ENCODE results near the gene ZNF516.

Gene ZNF516

GRCh38 chr18:76446321-76447257, 48.5 kb downstream of the ZNF516 start:
- FAIRE-seq = no peak
- TF ChIP-seq POLR2A (IDR thresholded peaks at IDR 0.05; ENCODE audit: low read depth, low read length) = no peak
- no peak for DNase-seq (ENCODE audit: insufficient read length, low spot score)

- FAIRE-seq = no peak
- DNase-seq (ENCODE audit: insufficient read length, low spot score) = peak; percentile 7
- TF ChIP-seq POLR2A (IDR thresholded peaks at IDR 0.05; ENCODE audit: low read depth, low read length) = no peak
These were observed 49.3 kb downstream of the ZNF516 start for GRCh38 chr18:76445741-76446232.

- FAIRE-seq (no peak), DNase-seq (ENCODE audit: insufficient read length, low spot score) (peak; percentile 36)
- TF ChIP-seq POLR2A (IDR thresholded peaks at IDR 0.05; ENCODE audit: low read depth, low read length) = no peak
These were observed 49.8 kb downstream of the ZNF516 start for GRCh38 chr18:76445275-76445674.

GRCh38 chr18:76444446-76445105, 50.5 kb downstream of the ZNF516 start:
- DNase-seq (ENCODE audit: insufficient read length, low spot score) (no peak), FAIRE-seq (no peak)
- no peak for TF ChIP-seq POLR2A (IDR thresholded peaks at IDR 0.05; ENCODE audit: low read depth, low read length)

GRCh38 chr18:76443519-76444445, 51.3 kb downstream of the ZNF516 start:
- no peak for FAIRE-seq
- no peak for TF ChIP-seq POLR2A (IDR thresholded peaks at IDR 0.05; ENCODE audit: low read depth, low read length)
- no peak for DNase-seq (ENCODE audit: insufficient read length, low spot score)

- DNase-seq (ENCODE audit: insufficient read length, low spot score) (no peak), FAIRE-seq (no peak)
- TF ChIP-seq POLR2A (IDR thresholded peaks at IDR 0.05; ENCODE audit: low read depth, low read length) = no peak
These were observed 52.5 kb downstream of the ZNF516 start for GRCh38 chr18:76442413-76443171.

GRCh38 chr18:76441668-76442412, 53.2 kb downstream of the ZNF516 start:
- DNase-seq (ENCODE audit: insufficient read length, low spot score) = no peak
- no peak for FAIRE-seq
- TF ChIP-seq POLR2A (IDR thresholded peaks at IDR 0.05; ENCODE audit: low read depth, low read length) = no peak

GRCh38 chr18:76441002-76441667, 53.9 kb downstream of the ZNF516 start:
- no peak for TF ChIP-seq POLR2A (IDR thresholded peaks at IDR 0.05; ENCODE audit: low read depth, low read length)
- DNase-seq (ENCODE audit: insufficient read length, low spot score) = no peak
- no peak for FAIRE-seq

GRCh38 chr18:76437910-76438309, 57.1 kb downstream of the ZNF516 start:
- no peak for TF ChIP-seq POLR2A (IDR thresholded peaks at IDR 0.05; ENCODE audit: low read depth, low read length)
- FAIRE-seq (no peak), DNase-seq (ENCODE audit: insufficient read length, low spot score) (no peak)

- no peak for DNase-seq (ENCODE audit: insufficient read length, low spot score)
- no peak for TF ChIP-seq POLR2A (IDR thresholded peaks at IDR 0.05; ENCODE audit: low read depth, low read length)
- no peak for FAIRE-seq
These were observed 58.0 kb downstream of the ZNF516 start for GRCh38 chr18:76437011-76437410.

GRCh38 chr18:76436342-76436741, 58.7 kb downstream of the ZNF516 start:
- no peak for DNase-seq (ENCODE audit: insufficient read length, low spot score)
- FAIRE-seq = no peak
- no peak for TF ChIP-seq POLR2A (IDR thresholded peaks at IDR 0.05; ENCODE audit: low read depth, low read length)

Measured in H54 (cell line).